ENCODE measurements around the gene ZCWPW2.

Gene ZCWPW2

DNA sequence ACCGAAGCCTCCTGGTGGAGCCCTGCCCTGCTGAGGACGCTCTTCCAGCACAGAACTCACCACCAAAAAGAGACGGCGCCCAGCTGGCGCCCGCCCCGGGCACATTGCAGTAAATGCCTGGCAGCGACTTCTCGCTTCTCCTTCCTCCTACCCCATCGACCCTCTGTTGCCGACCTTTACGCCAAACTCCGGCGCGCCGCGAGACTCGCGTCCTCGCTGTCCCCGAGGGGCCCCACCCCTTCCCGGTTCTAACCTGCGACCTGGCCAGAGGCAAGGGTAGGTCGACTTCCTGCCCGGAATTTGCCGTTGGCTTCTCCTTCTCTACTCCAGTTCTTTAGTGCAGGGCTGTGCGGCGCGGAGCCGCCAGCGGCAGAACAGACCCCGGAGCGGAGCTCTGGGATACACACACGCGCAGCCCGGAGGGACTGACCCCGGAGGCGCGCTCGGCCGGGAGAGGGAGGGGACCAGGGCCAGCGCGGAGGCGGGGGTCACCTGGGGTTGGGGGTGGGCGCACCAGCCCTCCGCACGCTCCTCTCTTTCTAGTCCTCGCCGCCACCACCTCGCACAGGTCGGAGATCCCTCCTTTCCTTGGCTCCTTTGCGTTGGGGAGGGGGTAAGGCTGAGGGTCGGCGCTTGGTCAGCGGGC, 226.7 kb downstream of the ZCWPW2 start:
- DNase-seq (ENCODE audit: low read depth) = no peak

Measured in activated T-cell treated with anti-CD3 and anti-CD28 coated beads for 48 hours (primary cell).